GM15510 (cell line): ENCODE measurements around the gene STAT3.

ENCODE experiments used
- POLR2A ChIP-seq: IDR thresholded peaks from 3 replicates; pipeline ENCODE4 v1.6.1; 2011; ENCODE audit warnings: borderline replicate concordance; ENCODE audit not compliant: insufficient read length; ENCODE audit errors: extremely low read depth

Gene STAT3

DNA sequence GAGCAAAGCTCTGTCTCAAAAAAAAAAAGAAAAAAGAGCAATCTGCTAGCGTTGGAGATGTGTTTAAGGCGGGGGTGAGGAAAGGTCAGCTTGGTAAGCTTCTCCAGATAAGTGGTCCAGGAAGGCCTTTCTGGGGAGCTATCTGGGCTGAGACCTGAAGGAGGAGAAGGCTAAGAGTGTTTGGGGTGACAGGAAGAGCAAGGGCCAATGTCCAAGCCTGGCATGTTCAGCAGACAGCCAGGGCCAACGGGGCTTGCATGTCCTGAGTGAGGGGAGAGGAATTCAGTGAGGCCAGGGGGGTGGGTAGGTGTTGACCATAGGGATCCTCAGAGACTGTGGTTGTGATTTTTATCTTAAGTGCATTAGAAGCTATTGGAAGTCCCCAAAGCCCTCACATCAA lies 84.5 kb downstream of the STAT3 start:
- TF ChIP-seq POLR2A, result no peak

DNA sequence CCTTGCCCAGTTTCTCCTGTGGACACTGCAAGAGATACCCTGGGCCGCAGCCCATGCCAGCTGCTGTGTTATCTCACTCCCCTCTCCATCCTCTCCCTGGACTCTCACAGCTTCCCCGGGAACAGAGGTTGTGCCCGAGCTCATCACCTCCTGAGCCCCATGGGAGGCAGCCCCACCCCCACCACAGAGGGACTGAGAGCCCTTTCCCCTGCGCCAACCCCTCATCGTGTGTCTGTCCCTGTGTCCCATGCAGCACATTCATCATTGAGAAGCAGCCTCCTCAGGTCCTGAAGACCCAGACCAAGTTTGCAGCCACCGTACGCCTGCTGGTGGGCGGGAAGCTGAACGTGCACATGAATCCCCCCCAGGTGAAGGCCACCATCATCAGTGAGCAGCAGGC lies 87.2 kb downstream of the STAT3 start:
- no peak for TF ChIP-seq POLR2A

DNA sequence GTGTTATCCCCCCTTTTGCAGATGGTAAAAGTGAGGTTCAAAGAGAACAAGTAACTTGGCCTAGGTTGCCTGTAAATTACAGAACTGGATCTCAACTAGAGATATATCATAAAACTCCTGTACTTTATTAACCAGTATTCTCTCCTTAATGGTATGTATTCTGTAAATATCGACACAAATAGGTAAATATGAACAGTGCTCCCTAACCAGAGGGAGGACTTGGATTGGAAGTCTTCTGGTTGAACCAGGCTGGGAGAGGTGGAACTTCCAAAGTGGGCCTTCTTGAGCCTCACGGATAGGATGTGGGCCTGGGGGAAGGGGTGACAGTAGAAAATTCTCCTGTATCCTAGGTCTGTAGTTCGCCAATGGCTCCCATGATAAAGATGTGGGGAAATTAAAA lies 92.2 kb downstream of the STAT3 start:
- TF ChIP-seq POLR2A, result no peak

DNA sequence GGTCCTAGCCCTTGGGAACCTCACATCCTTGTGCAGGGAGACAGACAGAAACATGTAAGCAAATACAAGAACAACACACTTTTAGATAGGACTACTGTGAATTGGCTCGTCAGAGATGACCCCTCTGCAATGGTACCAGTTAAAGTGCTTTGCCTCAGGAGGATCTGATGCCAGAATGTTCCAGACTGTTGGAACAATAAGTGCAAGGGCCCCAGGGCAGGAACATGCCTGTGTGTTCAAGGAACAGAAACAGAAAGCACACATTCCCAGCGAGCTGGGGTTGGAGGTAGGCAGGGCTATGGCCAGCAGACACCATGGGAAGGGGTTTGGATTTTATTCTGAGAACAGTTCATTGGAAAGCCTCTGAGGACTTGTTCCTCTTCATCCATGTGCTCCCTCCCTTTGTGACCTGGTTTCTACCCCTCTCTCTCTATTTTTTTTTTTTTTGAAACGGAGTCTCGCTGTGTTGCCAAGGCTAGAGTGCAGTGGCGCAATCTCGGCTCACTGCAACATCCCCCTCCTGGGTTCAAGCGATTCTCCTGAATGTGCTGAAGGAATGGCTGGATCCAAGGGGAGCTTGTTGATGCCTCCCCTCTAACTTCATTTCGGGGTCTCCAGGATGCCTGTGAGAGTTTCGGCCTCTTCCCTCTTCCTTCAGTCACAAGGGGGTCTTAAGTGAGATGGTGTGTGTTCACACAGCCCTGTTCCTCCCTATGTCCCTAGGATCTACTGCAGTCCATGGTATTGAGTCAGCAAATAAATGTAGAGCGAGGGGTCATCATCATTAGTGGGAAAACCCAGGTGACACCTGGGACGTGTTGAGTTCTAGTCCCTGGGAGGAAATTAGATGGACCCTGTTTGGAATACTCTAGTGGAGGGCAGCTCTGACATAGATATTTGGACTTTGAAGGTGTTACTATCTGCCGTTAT lies 93.5 kb downstream of the STAT3 start:
- no peak for TF ChIP-seq POLR2A

DNA sequence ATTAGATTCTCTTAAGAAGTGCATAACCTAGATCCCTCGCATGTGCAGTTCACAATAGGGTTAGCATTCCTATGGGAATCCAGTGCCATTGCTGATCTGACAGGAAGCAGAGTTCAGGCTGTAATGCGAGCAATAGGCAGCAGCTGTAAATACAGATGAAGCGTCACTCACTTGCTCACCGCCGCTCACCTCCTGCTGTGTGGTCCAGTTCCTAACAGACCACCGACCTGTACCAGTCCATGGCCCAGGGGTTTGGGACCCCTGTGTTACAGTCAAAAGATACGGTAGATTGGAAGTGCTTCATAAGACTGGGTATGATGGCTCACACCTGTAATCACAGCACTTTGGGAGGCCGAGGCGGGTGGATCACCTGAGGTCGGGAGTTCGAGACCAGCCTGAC lies 97.1 kb downstream of the STAT3 start:
- no peak for TF ChIP-seq POLR2A

DNA sequence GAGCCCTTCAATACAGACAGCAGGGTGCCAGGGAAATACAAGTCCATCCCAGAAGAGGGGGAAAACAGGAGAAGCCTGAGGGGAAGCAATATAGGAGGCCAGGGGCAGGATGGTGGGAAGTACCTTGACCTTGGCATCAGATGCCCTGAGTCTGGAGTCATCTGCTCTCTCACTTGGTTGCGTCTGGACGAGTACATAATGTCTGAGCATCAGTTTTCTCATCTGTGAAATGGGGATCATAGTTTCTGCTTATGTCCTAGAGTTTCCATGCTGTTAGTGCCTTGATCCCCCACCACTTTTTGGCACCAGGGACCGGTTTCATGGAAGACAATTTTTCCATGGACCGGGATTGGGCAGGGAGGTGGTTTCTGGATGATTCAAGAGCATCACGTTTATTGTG lies 97.7 kb downstream of the STAT3 start:
- no peak for TF ChIP-seq POLR2A

DNA sequence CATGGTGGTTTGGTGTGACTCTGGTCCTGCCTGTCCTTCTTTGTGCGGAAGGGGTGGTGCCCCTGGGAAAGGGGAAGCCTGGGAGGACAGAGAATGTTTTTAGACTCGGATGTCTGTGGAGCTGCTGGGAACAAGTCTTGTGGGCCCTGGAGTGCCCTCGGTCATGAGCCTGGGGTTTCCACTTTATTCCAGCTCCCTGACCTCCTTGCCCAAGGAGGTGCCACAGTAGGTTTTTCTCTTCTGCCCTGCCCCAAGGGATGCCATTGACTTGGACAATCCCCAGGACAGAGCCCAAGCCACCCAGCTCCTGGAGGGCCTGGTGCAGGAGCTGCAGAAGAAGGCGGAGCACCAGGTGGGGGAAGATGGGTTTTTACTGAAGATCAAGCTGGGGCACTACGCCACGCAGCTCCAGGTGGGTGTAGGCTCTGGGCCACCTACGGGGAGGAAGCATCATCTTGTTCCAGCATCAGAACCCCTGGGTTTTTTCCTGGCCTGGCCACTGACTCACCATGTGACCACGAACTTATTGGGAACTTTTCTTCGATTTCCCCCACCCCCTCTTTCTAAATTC lies 98.5 kb downstream of the STAT3 start:
- TF ChIP-seq POLR2A, result no peak

DNA sequence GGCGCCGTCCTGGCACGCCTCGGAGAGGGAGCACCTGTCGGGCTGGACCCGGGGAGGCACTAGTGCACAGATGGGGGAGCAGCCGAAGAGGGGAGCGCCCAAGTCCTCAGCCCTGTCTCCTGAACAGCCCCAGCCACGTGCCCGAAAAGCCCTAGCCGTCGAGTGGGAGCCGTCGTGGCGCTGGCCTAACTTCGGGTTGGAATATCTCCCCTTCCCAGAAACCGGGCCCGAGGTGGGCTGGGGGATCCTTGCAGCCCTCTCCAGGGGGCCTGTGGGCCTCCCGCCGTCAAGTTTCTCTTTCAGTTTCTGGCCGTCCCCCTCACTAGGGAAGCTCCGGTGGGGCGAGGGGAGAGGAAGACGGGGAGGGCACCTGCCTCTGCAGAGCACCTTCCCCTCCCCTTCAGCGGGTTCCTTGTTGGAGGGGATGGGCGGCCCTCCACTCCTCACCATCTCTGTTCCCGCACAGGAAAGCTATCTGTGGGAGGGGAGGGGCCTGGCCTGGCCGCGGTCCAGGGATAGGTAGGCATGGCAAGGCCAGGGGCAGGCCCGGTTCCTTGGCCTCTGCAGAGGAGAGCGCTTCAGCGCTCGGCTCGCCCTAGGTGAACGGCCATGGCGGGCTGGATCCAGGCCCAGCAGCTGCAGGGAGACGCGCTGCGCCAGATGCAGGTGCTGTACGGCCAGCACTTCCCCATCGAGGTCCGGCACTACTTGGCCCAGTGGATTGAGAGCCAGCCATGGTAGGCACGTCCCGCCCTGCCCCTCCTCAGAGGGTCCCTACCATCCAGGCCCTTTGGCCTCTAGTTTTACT lies 99.2 kb downstream of the STAT3 start:
- TF ChIP-seq POLR2A, result peak; percentile 34

DNA sequence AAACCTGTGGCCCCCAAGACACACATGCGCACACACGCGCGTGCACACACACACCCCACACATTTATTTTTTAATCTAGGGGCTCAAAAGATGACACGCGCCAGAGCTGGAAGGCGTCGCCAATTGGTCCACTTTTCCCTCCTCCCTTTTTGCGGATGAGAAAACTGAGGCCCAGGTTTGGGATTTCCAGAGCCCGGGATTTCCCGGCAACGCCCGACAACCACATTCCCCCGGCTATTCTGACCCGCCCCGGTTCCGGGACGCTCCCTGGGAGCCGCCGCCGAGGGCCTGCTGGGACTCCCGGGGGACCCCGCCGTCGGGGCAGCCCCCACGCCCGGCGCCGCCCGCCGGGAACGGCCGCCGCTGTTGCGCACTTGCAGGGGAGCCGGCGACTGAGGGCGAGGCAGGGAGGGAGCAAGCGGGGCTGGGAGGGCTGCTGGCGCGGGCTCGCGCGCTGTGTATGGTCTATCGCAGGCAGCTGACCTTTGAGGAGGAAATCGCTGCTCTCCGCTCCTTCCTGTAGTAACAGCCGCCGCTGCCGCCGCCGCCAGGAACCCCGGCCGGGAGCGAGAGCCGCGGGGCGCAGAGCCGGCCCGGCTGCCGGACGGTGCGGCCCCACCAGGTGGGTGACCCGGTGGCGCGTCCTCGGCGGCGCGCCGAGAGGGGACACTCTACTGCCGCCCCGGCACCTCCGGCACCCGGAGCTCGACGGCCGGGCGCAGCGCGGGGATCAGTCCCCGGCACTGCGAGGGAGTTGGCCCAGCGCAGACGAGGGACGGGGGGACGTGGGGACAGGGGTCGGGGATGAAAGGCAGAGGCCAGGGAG lies 100.1 kb downstream of the STAT3 start, which contains the start of gene STAT5A:
Gene STAT5A (plus strand): TSS at position 522 of the 826 bp plus-strand sequence. CDS start 914 bp downstream, outside the sequence.
- peak; percentile 76 for TF ChIP-seq POLR2A

DNA sequence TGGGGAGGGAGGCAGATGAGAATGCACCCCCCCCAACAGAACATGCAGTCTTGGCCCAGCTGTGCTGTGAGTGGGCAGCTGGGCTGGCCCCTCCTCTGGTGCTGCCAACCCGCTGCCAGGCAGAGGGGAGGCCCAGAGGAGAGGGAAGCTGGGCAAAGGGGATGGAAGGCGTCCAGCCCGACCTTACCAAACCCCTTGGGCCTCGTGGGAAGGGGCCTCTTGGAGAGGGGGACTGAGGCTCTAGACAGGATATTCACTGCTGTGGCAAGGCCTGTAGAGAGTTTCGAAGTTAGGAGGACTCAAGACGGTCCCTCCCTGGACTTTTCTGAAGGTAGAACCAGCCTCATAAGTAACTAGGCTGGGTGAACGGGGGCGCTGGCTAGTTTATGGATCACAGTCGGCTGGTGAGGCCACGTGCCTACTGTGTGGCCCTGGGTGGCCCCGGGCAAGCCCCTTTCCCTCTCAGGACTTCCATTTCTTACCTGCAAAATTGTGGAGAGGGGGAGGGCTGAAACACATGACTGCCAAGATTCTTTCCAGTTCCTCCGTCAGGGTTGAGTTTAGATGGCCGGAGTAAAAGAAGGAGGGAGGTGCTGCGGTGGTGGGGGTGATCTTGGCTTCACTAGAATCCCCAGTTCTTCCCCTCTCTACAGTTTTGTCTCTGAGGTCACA lies 100.8 kb downstream of the STAT3 start:
- TF ChIP-seq POLR2A, result peak; percentile 57

DNA sequence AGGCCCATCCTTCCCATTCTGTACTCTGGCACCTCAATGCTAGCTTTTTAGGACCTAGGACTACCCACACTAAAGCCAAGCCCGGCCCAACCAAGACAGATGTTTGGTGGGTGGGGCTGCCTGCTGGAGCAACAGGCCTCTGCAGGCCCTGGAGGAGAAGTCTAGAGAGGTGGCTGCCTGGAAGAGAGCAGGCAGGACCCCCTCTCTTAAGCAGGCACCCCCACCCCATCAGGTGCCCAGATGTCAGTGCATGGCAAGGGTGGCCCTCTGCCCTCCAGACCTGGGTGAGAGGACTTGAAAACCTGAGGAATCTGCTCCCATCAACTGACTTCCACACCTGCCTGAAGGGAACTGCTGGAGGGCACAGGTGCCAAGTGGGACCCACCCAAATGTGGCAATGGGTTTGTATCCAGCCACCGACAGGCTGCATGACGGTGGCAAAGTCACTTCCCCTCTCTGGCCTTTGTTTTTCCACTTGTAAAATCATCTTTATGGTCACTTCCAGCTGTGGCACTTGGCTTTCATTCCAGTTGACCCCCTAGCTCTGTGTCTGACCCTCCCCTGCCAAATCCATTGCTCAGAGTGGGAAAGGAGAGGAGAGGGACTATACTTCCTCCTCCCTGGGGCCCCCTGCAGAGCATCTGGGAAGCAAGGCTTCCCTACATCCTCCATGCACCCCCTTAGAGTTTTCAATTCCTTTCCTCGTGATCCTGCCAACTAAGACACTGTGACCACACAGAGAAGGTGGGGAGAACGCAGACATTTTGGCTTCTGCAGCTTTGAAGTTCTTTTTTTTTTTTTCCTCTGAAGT lies 101.6 kb downstream of the STAT3 start:
- TF ChIP-seq POLR2A, result no peak

DNA sequence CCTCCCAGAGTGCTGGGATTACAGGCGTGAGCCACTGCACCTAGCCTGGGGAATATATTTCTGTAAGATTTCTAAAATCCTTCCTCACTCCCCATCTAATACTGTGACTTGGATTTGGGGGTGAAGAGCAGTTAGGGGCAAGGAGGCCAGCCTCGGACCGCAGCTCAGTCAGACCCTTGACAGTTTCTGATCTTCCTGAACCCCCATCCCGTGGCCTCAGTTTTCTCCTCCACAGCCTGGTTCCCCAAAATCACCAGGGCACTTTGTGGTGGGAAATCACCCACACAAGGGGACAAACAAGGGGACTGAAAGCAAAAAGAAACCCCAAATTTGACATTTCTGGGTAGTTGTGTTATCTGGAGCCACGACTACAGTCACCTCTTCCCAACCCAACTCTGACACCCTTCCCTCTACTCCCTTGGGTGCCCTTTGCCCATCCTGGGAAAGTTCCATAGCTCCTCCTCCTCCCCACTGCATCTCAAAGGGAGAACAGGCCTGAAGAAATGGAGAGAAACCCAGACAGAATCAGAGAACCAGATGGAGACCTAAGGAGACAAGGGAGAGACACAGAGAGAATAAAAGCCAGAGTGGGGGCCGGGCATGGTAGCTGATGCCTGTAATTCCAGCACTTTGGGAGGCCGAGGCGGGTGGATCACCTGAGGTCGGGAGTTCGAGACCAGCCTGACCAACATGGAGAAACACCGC lies 102.7 kb downstream of the STAT3 start:
- TF ChIP-seq POLR2A, result no peak
